ENCODE results near the gene SVIL.
"Not testable (repeated sequence)": the region's sequence is repeated elsewhere in the genome, so short reads cannot be mapped to it uniquely, and the experiment has no call there.

Gene SVIL

DNA sequence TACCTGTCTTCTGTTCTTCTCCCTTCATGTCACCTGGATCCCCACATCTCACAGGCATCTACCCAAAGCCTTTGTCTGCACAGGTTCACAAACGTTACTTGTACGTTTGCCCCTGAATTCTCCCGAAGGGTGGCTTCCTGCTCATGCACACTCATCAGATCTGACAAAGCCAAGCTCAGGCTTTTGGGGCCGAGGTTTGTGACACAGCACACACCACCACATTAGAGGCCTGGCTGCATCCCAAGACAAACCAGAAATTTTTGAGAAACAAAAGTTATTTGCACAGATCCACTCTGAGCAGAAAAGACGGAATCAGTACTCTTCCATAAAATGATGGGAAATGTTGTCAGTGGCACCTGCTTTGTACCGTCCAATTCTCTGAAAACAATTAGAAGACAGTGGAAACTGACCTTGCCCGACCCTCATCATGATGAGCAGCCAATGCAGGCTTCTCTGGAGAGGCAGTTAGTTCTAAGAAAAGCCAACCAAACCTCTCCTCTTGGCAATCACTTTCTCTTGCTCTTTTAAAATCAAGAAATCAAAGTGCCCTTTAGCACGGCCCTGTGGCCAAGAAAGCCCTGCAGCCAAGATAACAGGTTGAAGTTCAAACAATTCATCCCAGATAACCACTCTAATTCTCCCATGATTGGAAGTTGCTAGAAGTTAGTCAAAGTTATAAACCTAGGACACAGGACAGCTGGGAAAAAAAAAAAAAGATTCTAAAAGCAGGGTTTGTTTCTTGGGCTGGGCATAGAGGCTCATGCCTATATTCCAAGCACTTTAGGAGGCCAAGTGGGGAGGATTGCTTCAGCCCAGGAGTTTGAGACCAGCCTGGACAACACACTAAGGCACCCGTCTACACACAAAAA is 13.6 kb upstream of the SVIL start:
- DNase-seq = peak; percentile 50

DNA sequence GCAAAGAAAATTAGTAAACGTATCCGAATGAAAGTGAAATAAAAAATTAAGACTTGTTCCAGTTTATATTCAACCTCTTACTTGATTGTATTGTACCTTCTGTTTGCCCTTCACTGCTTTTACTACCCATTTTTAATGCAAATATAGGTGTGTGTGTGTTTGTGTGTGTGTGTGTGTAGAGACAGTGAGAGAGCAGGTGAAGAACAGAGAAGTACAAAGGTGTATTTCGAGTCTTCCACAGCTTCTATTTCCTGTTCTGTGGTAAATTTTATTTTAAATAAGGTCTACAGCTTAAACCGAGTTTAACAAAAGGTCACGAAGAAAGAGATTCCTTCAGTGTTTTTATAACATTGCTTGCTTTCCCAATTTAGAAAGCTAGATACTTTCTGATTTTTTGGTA is 12.7 kb upstream of the SVIL start:
- no peak for DNase-seq

DNA sequence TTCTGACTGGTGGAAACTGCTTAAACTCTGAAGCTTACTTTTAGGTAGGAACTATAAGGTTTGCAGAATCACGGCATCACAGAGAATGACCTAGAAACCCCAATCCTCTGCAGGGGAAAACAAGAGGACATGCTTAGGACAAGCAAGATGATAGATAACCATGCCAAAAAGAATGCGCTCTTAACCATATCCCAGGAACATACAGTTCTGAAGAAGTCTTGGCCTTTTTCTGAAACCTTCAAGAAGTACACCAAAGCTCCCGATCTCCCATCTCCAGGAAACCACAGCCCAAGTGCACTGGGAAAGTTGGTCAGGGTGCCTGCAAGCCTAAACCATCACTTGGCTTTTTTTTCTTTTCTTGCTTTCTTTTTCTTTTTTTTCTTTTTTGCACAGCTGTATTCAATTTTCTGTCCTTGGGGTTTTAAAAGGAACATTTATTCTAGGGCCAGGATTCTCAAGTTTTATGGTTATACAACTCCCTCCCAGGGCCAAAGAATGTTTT is 12.2 kb upstream of the SVIL start:
- peak; percentile 67 for DNase-seq

DNA sequence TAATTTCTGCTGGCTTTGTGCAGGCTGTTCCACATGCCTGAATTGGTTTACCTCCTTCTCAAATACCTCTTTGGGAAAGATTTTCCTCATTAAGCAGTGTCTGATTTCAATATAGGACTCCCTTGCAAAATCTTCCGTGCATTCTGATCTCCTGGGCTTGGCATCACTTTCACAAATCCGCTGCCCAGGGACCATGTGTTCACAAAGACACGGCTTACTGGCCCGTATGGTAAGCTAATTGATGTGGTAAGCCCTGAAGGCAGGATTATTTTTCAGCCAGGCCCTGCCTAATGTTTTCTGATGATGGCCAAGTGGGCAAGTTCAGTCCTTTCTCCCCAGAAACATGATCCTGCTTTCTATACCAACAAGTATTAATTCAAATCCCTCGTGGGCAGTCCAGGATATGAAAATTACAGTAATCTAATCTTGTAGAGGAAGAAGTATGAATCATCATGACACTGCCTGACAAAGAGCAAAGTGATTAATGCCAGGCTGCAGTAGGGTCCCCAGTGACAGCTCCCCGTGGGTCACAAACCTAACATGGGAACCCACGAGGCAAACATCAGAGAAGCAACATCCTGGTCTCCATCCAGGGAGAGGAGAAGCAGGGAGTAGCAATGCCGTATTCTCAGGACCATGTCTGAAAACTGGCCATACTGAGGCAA is 11.6 kb upstream of the SVIL start:
- DNase-seq = peak; percentile 83

DNA sequence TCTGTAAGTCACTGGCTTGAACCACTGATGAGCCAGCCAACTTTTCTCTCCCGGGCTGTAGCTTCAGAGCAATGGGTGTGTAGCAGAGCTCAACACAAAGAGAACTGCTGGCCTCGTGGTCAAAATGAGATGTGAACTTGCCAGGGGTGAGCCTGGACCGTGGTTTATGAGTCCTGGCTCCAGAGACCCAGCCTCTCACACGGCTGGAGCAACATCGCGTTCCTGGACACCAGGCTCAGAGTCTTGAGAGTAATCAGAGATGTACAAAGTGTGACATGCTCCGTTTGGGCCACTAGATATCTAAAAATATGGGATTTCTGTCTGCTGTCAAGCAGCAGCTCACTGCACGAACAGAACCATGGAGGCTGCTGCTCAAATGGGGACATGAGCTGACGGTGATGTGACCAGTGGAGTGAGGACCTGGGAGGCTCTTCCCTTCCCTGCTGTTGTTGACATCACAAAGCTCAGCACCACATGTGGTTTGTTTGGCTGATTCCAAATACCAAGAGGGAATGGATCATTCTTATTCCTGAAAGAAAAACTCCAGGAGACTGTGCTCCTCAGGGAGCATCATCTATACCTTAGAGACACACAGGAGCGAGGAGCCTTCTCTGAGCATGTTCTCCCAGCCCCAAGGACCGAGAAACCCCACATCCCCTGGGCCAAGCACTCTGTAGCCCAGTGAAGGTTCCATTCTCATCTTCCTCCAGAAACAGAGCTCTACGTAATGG is 9.2 kb upstream of the SVIL start:
- no peak for DNase-seq

DNA sequence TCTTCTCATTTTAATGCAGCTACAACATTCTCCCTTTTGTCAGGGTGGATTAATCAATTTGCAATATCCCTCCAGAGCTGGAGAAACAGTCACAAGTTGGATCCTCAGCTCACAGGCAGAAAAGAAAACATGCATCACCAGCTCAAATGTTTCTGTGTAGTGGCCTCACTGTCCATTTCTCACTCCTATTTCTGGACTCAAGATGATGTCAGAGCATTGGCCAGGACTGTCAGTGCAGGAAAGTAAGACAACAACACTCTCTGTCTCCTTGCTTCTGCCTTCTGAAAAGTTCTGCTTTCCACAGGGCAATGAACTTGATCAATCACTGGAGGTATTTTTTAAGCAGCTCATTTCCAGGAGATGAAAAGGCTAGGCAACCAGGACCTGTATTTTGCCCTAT is 8.2 kb upstream of the SVIL start:
- no peak for DNase-seq

DNA sequence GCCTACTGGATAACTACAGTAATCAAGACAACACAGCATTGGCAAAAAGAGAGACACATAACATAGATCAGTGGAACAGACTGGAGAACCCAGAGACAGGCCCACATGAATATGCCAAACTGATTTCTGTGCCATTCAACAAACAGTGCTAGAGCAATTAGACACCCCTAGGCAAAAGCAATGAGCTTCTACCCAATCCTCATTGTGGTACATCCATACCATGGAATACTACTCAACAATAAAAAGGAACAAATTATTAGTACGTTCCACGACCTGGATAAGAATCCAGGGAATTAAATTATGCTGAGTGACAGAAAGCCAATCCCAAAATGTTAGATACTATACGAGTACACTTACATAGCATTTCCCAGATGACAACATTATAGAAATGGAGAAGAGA is 2.8 kb upstream of the SVIL start:
- no peak for DNase-seq

DNA sequence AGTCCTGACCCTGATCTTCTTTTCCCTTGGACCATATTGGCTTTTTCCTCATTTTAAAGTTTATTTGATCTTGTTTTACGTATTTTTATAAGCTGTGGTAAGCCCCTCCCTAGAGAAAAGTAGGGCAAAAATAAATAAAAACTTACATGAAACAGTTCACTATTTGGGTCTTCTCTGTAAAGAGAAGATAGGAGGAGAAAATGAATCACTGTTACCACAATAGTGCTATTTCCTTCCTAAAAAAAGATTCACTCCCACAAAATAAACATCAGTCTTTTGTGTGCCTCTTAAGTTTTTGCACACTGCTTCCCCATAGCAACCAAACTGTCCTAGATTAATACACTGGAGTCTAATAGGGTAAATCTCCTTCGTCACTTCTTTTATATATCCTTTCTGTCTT is 1.4 kb upstream of the SVIL start:
- peak; percentile 37 for DNase-seq

DNA sequence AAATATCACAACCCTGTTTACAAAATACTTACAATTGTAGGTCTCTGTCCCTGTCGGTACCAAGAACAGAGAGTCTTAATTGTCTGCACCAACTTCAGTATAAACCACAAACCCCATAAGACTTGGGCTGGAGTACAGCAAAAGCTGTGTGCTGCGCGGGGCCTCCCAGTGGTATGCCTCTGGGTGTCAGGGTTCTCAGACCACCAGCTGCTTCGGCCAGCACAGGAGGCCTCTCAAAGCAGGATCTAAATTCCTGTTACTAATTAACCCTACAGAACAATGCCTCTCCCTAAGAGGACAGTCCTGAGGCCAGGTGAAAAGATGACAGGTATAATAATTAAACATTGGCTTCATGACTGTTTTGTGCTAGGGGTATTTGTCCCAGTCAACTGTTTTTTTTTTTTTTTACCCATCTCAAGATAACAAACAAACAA is 957 bp upstream of the SVIL start:
- DNase-seq = peak; percentile 47

DNA sequence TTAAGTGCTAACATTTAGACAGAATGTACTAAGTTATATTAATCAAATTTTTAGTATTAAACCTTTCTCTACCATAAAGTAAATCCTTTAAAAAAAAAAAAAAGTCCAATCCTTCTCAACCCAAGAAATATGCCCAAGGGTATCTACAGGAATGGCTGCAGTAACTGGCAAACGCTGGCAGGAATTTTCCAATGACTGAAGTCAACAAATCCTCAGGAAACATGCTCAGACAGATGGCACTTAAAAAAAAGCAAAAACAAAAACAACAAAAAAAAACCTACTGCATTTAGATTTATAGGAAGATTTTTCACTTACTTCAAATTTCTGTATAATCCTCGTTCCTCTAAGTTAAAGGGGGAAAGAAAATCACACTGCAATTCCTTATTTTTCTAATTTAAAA is 666 bp downstream of the SVIL start:
- DNase-seq = peak; percentile 27

DNA sequence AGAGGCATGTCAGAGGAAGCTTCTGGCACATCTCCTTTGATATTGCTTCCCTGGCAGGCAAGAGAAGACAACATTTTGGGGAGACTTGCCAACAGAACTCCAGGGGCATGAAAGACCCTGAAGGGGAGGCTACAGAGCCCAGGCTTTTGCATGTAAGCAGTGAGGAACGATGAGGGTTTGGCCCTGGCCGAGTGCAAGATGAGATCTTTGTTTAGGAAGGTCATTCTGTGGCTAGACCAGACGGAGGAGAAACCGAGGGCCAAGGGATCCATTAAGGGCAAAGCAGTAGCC is 3.8 kb downstream of the SVIL start:
- DNase-seq = no peak

DNA sequence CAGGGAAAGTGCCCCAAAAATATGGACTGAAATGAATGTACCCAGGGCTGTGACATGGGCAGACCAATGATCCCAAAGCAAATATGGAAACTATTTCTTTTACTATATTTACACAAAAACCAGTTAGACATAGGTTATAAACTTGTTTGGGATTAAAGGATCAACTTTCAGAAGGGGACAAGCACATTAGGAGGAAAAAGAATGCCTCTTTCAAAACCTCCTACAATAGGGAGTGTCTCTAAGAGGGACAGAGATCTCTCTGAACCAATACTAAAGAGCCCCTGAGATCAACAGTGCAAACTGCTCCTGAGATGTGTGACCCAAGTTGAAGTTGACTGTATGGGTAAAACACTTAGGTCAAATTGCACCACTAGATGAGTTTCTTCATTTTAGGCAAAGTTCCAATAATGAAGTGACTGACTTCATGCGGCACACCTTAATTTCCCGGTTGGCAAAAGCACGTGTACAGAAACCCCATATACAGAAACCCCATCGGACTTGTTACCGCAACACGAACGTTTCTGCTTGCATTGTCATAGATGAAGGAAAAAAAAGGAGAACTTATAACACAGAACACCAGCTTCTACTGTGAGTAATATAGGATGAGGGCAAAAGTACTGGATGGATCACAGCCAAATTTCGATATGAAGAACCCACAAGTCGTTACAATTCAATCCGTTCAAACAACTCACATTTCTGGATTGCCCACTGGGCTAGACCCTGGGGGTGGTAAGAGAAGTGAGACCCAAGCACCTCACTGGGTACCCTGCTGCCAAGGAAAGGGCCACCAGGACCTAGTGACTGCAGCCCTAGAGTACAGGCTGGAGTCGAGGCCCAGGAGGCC is 4.3 kb downstream of the SVIL start:
- DNase-seq = no peak

DNA sequence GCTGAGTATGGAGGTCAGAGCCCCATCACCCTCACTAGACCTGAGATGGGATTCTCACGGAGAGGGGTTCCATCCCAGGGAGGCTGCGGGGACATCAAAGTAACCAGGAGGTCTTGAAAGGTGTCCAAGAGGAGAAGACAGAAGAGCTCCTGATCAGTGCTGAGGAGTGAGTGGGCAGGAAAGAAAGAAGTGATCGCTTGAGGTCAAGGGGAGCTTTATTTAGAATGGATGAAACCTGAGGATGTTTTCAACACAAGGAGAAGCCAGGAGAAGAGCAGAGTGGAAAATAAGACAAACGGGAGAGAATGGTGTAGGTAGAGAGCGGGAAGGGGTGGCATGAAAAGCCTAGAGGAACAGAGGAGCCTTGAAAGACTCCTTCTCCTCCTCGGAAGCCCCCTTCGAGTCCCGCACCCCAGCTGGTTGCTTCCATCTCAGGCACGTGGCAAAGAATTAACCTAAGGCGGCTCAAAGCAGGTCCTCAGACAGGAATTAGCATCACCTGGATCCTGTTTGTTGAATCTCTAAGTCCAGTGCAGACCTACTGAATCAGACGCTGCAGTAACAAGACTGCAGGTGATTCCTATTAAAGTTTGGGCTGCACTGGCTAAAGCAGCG is 5.8 kb downstream of the SVIL start:
- no peak for DNase-seq

DNA sequence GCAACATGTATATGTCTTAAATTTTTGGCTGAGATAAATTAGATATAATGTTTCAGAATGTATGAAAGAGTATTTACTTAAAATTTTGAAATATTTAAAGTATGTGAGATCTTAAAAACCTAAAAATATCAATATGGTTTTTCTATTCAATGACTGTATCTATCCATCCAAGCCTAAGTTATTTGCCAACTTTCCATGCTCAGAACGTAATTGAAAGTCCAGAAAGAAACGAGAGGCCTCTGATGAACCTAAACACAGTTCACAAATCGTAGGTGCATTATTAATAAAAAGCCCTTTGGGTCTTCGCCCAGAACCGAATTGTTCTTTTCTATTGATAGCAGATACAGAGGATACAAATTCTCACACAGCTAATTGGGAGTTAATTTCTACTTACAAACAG is 6.5 kb downstream of the SVIL start:
- DNase-seq = no peak

DNA sequence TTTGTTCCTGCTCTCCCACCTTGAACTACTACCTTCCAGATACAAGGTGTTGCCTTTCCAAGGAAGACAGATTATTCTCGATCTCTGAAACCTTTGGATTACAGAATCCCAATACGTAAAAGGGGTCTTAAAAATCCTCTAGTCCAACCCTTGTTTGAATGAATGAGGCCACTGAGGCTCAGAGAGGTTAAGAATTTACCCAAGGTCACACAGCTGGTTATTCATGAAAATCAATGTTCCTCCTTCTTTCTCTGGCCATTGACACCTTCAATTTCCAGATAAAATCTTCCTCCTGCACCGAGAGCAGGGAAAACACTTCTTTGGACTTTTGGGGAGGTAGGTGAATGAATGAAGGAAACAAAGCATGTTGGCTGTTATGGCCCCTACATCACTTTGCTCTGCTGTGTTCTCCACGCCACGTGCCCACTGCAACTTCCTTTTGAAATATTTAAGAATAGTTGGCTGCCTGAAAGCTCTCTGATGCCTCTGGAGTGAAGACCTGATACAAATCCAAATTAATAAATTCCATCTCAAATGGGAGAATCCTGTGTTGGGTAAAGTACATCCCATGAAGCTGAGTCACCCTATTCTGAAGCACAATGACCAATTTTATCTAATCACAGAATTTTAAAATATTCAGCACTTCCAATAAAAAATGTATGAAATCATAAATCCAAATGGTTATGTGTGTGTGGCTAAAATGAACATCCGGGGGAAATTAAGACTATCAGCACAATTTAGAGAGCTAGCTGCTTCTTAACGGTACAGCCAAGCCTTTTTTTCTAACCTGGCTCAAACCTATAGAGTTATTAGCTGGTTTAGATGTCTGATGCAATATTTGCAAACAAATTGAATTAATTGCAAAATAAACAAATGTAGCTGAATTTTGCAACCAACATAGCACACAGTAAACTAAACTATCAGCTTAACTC is 7.3 kb downstream of the SVIL start:
- no peak for DNase-seq

DNA sequence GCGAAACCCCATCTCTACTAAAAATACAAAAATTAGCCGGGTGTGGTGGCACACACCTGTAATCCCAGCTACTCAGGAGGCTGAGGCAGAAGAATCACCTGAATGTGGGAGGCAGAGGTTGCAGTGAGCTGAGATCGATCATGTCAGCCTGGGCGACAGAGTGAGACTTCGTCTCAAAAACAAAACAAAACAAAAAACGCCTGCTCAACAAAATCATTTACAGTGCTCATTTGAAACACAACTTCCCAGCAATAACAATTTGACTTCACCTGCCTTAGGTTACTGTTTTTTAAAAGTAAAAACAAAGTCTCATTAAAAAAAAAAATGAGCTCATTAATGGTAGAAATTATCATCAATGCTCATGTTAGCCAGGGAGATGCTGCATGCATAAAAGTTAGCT is 10.4 kb downstream of the SVIL start:
- not testable (repeated sequence) for DNase-seq

DNA sequence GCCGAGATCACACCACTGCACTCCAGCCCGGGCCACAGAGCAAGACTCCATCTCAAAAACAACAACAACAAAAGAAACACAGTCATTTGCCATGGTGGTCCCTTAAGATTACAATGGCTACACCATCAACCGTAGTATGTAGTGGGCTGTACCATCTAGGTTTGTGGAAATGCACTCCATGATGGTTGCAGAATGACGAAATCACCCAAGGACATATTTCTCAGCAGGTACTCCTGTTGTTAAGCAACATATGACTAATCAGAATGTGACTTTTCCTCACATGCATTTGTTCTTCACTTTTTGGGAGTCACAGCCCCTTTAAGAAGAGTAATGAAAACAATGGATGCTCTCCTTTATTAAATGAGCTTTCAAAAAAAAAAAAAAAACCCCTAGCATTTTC is 11.0 kb downstream of the SVIL start:
- DNase-seq = no peak

DNA sequence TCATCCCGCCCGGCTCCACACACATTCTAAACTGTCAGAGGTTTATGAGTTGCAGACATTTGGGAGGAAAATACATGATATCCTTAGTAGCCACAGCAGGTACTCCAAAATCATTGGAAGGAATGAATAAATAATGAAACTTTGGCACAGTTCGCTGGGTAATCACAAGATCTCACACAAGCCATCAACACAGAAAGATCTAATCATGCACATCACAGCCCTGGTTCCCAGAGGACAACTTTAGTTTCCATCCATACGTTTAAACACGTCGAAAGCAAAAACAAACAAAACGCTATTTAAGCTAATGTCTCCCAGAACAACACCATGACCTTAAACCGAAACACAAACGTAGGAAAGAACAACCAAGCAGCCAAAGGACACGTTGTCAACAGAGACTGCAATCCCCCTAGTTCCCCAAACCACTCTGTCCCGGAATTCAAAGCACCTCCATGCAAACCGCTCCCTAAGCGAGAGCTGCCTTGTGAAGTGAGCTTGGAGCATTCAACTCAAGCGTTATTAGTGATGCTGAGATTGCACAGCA is 12.3 kb downstream of the SVIL start:
- peak; percentile 78 for DNase-seq

DNA sequence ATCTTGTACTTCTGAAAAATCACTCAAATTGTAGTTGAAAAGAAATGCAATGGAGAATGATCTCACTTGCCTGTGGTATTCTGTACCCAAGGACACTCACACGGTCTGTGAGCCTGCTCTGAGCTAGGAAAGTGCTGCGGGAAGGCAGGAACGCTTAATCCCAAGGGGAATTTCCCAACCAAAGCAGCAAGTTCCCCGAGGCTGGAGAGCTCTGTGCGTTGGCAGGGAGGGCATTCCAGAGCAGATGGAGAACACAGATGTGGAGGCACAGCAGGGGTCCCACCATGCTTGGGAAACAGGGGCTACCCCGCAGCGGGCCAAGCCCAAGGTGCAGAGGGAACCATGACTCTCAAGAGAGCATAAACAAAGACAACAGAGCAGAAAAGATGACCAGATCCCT is 13.6 kb downstream of the SVIL start:
- DNase-seq = peak; percentile 64

DNA sequence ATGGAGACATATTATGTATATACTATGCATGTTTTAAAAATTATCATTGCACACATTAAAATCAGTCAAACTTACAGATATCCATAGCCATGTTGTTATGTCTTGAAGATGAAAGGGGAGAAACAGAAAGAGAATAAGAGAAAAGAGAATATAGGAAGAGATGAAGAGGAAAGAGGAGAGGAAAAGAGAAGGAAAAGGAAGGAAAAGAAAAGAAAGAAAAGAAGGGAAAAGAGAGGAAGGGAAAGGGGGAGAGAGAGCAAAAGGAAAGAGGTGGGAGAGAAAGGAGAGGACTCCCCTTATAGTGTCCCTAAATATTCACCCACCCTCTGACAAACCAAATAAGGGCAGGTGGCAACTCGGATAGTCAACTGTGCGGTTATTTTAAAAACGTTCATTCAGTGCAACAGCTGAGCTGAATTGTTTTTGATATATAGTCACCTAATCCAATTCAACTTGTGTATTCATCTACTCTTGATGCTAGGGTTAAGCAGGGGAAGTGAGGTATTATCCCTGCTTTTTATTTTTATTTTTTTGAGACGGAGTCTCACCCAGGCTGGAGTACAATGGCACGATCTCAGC is 14.6 kb downstream of the SVIL start:
- no peak for DNase-seq

DNA sequence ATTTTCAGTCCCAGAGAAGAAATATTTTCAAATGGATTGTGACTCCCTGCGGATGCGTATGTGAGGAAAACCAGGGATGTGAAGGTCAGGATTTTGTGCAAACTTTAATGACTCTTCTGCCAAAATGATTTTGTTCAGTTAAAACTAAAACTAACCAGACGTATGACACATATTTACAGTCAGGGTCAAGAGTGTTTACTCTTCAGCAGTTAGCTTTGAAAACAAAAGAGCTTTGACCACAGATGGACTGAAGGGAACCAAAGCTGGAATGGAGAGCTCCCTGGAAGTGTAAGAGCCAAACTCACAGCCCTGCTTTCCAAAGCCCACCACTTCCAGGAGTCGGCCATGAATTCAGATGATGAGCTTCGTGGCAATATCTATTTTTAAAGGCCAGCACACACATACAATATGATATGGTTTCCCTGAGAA is 15.5 kb downstream of the SVIL start:
- no peak for DNase-seq
